ENCODE data around the gene APOL5. TPM values are rescaled to one million over a fixed set of nuclear protein-coding genes. Genes with fewer than 3 reads are reported as not detected.

APOL5 gene
- total RNA-seq, 1 donor from 2014 or later, result 1.6 TPM

DNA sequence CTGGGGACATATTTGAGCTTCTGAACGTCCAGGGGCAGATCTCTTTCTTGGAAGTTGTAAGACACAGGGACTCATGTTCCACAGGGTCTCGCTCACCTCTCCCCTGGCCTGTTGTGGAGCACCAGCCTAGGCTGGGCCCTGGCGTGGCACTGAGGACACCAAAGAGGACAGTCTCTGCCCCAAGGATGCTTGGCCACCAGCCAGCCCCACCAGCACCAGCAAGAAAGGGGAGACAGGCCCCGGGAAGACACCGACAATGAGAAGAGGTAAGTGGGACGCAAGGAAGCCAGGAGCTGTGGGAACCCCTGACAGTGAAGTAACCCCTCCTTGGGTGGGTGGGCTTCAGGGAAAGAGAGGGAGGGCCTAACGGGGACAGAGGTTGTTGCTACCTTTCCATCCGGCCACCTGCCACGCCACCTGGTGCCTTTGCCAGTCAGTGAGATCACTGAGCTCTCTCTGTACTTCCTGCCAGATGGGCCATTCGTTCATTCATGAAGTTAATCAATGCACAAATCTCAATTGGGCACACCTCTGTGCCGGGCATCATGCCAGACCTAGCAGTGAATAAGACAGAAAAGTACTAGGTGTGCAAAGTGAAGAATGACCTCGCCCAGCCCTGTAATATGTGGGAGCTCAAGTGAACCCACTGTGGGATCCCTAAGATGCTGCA lies 11.1 kb downstream of the APOL5 start:
- Histone ChIP-seq H3K36me3 (ENCODE audit: control insufficient read depth in 3 of 3, insufficient read depth in 3 of 3, low read length in 3 of 3) (no peaks in the 10 kb centered on the region), H3K27me3 (ENCODE audit: control insufficient read depth in 3 of 3, insufficient read depth in 3 of 3, low read length in 3 of 3) (no peaks in the 10 kb centered on the region), H3K4me1 (ENCODE audit: control insufficient read depth in 3 of 3, insufficient read depth in 3 of 3, low read length in 3 of 3) (peaks cover 0 to 14% (median 5%) of the 10 kb centered on the region in 3 donors), H3K9me3 (ENCODE audit: control insufficient read depth in 3 of 3, low read length in 3 of 3) (no peaks in the 10 kb centered on the region), H3K27ac (ENCODE audit: low read depth, low read length) (no peak overlapping the region), H3K4me3 (ENCODE audit: low read length in 3 of 3) (no peak overlapping the region), H3K9ac (ENCODE audit: low read depth in 1 of 3, low read length in 3 of 3) (no peak overlapping the region)

DNA sequence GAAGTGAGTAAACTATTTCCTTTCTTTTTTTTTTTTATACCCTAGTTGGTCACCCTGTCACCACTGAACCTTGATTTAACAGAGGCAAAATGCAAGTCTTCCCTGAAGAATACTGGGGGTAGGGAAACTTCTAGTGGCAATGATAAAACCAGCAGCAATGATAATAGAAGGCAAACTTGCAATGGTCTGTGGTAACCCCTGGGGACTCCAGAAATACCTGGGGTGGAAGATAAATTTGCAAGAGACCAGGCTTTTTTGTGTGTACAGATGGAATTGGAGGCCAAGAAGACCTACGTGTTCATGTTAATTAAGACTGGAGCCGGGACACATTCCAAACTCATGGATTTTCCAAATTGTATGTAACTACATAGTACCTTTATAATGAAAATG lies 11.6 kb downstream of the APOL5 start:
- H3K4me3 ChIP-seq (ENCODE audit: low read length in 3 of 3), result no peak overlapping the region
- no peak overlapping the region for H3K9ac ChIP-seq (ENCODE audit: low read depth in 1 of 3, low read length in 3 of 3)
- peaks cover 2 to 20% (median 5%) of the 10 kb centered on the region in 3 donors for H3K4me1 ChIP-seq (ENCODE audit: control insufficient read depth in 3 of 3, insufficient read depth in 3 of 3, low read length in 3 of 3)
- H3K36me3 ChIP-seq (ENCODE audit: control insufficient read depth in 3 of 3, insufficient read depth in 3 of 3, low read length in 3 of 3), result no peaks in the 10 kb centered on the region
- H3K9me3 ChIP-seq (ENCODE audit: control insufficient read depth in 3 of 3, low read length in 3 of 3), result no peaks in the 10 kb centered on the region
- H3K27ac ChIP-seq (ENCODE audit: low read depth, low read length), result no peak overlapping the region
- no peaks in the 10 kb centered on the region for H3K27me3 ChIP-seq (ENCODE audit: control insufficient read depth in 3 of 3, insufficient read depth in 3 of 3, low read length in 3 of 3)

DNA sequence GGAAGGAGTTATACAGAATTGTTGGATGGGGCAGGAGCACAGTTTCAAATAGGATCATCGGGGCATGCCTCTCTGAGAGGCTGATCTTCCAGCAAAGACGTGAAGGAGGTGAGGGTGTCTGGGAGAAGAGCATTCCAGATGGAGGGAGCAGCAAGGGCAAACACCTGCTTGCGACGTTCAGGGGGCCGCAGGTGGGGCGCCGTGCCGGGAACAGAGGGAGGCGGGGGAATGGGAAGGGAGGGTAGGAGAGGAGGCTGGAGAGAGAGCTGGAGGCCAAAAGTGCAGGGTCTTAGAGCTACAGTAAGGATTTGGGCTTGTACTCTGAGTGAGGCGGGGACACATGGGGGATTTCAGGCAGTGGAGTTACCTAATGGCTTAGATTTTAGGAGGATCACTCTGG lies 13.6 kb downstream of the APOL5 start:
- Histone ChIP-seq H3K4me1 (ENCODE audit: control insufficient read depth in 3 of 3, insufficient read depth in 3 of 3, low read length in 3 of 3) (peaks cover 3 to 21% (median 6%) of the 10 kb centered on the region in 3 donors), H3K36me3 (ENCODE audit: control insufficient read depth in 3 of 3, insufficient read depth in 3 of 3, low read length in 3 of 3) (no peaks in the 10 kb centered on the region), H3K27ac (ENCODE audit: low read depth, low read length) (no peak overlapping the region), H3K9ac (ENCODE audit: low read depth in 1 of 3, low read length in 3 of 3) (no peak overlapping the region), H3K27me3 (ENCODE audit: control insufficient read depth in 3 of 3, insufficient read depth in 3 of 3, low read length in 3 of 3) (no peaks in the 10 kb centered on the region), H3K4me3 (ENCODE audit: low read length in 3 of 3) (no peak overlapping the region), H3K9me3 (ENCODE audit: control insufficient read depth in 3 of 3, low read length in 3 of 3) (no peaks in the 10 kb centered on the region)

DNA sequence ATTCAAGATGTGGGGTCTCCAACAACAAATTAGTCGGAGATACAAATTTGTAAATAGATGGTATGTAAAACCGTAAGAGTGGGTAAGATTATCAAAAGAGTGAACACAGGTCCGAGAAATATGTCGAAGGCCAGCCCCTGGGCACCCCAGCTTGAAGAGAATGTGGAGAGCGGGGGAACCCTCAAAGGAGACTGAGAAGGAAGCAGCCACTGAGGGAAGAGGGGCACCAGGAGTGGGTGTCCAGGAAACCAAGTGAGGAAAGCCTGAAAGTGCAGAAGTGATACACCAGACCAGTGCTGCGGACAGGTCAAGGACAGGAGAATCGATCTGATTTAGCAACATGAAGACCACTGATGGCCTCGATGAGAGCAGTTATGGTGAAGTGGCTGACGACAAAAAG lies 14.4 kb downstream of the APOL5 start:
- Histone ChIP-seq H3K9ac (ENCODE audit: low read depth in 1 of 3, low read length in 3 of 3) (no peak overlapping the region), H3K4me3 (ENCODE audit: low read length in 3 of 3) (no peak overlapping the region), H3K27ac (ENCODE audit: low read depth, low read length) (no peak overlapping the region), H3K4me1 (ENCODE audit: control insufficient read depth in 3 of 3, insufficient read depth in 3 of 3, low read length in 3 of 3) (peaks cover 3 to 15% (median 6%) of the 10 kb centered on the region in 3 donors), H3K9me3 (ENCODE audit: control insufficient read depth in 3 of 3, low read length in 3 of 3) (no peaks in the 10 kb centered on the region), H3K27me3 (ENCODE audit: control insufficient read depth in 3 of 3, insufficient read depth in 3 of 3, low read length in 3 of 3) (no peaks in the 10 kb centered on the region), H3K36me3 (ENCODE audit: control insufficient read depth in 3 of 3, insufficient read depth in 3 of 3, low read length in 3 of 3) (peaks cover 0 to 5% (median 0%) of the 10 kb centered on the region in 3 donors)

DNA sequence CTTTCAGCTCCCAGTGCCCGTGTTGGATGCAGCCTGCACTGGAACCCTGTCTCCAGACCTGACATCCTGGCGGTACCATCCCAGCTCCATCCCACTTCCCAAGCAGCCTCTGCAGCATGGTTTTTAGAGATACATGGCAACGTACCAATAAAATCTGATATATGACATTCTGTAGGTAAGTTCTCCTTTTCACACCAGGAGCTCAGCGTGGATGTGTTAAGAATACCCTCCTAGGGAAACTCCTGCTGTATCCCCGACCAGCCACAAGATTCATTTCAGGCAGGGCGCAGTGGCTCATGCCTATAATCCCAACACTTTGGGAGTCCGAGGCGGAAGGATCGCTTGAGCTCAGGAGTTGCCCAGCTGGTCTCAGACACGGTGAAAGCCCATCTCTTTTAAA lies 15.4 kb downstream of the APOL5 start:
- H3K9ac ChIP-seq (ENCODE audit: low read depth in 1 of 3, low read length in 3 of 3), result no peak overlapping the region
- H3K27ac ChIP-seq (ENCODE audit: low read depth, low read length), result no peak overlapping the region
- H3K4me1 ChIP-seq (ENCODE audit: control insufficient read depth in 3 of 3, insufficient read depth in 3 of 3, low read length in 3 of 3), result peaks cover 3 to 11% (median 6%) of the 10 kb centered on the region in 3 donors
- no peak overlapping the region for H3K4me3 ChIP-seq (ENCODE audit: low read length in 3 of 3)
- H3K36me3 ChIP-seq (ENCODE audit: control insufficient read depth in 3 of 3, insufficient read depth in 3 of 3, low read length in 3 of 3), result peaks cover 0 to 8% (median 2%) of the 10 kb centered on the region in 3 donors
- H3K9me3 ChIP-seq (ENCODE audit: control insufficient read depth in 3 of 3, low read length in 3 of 3), result no peaks in the 10 kb centered on the region
- no peaks in the 10 kb centered on the region for H3K27me3 ChIP-seq (ENCODE audit: control insufficient read depth in 3 of 3, insufficient read depth in 3 of 3, low read length in 3 of 3)

DNA sequence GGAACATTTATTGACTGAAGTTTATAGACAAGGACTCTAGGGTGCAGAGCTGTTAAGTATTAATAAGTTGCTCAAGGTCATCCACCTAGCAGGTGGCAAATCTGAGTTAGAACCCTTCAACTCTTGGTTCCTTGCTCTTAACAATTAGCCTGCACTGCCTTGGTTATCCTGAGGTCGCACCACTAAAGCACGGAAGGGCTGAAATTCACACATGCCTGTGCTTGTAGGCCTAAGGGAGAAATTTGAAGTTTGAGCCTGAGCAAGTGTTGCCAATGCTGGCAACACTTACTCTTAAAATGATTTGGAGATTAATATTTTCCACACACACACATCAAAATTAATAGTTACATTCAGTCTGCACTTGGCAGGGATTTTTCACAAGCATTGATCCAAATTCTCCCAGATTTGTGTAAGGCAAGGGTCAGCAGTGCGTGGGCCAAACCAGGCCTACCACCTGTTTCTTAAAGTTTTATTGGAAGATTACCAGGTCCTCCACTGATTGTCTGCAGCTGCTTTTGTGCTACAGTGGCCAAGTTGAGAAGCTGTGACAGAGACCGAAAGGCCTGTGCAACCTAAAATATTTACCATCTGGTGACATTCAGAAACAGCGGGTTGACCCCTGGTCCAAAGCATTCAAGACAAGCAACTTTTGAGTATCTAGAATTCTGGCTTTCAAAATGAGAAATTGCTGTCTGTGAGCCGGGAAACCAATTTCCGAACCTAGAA lies 16.3 kb downstream of the APOL5 start:
- no peak overlapping the region for H3K4me3 ChIP-seq (ENCODE audit: low read length in 3 of 3)
- peaks cover 2 to 13% (median 4%) of the 10 kb centered on the region in 3 donors for H3K36me3 ChIP-seq (ENCODE audit: control insufficient read depth in 3 of 3, insufficient read depth in 3 of 3, low read length in 3 of 3)
- H3K4me1 ChIP-seq (ENCODE audit: control insufficient read depth in 3 of 3, insufficient read depth in 3 of 3, low read length in 3 of 3), result peaks cover 5 to 11% (median 6%) of the 10 kb centered on the region in 3 donors
- H3K9ac ChIP-seq (ENCODE audit: low read depth in 1 of 3, low read length in 3 of 3), result no peak overlapping the region
- H3K9me3 ChIP-seq (ENCODE audit: control insufficient read depth in 3 of 3, low read length in 3 of 3), result no peaks in the 10 kb centered on the region
- H3K27ac ChIP-seq (ENCODE audit: low read depth, low read length), result no peak overlapping the region
- no peaks in the 10 kb centered on the region for H3K27me3 ChIP-seq (ENCODE audit: control insufficient read depth in 3 of 3, insufficient read depth in 3 of 3, low read length in 3 of 3)

DNA sequence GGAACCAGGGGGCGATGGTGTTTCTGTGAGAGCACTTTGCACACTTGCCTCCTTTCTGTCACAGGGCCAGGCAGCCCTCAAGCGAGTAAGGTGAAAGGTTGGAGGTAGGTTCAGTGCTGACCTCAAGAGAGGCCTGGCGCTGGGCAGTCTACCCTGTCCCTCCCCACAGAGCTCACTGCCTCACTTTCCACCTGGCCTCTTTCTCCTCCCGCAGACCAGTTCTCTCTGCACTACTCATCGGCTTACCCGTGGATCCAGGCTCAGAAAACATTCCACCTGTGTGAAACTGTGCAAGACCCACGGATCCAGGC lies 16.8 kb downstream of the APOL5 start:
- Histone ChIP-seq H3K36me3 (ENCODE audit: control insufficient read depth in 3 of 3, insufficient read depth in 3 of 3, low read length in 3 of 3) (peaks cover 6 to 13% (median 6%) of the 10 kb centered on the region in 3 donors), H3K9ac (ENCODE audit: low read depth in 1 of 3, low read length in 3 of 3) (no peak overlapping the region), H3K4me3 (ENCODE audit: low read length in 3 of 3) (no peak overlapping the region), H3K4me1 (ENCODE audit: control insufficient read depth in 3 of 3, insufficient read depth in 3 of 3, low read length in 3 of 3) (peaks cover 8 to 11% (median 9%) of the 10 kb centered on the region in 3 donors), H3K27ac (ENCODE audit: low read depth, low read length) (no peak overlapping the region), H3K27me3 (ENCODE audit: control insufficient read depth in 3 of 3, insufficient read depth in 3 of 3, low read length in 3 of 3) (no peaks in the 10 kb centered on the region), H3K9me3 (ENCODE audit: control insufficient read depth in 3 of 3, low read length in 3 of 3) (no peaks in the 10 kb centered on the region)

DNA sequence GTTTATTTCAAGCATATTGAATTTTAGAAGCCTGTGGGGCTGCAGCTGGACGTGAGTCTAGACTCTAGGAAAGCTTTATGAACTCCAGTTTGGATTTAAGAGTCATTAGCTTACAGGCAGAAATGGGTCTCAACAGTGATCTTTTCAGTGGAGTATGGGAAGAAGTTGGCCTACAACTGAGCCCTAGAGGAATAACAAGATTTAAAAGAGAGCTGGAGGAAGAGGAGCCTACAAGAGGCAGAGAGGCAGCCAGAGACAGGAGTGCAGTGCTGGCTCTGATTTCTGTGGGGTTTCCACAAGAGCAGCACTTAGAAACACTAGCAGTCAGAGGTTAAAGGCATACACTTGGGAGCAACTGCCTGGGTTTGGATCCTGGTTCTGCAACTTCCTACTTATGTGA lies 17.9 kb downstream of the APOL5 start:
- Histone ChIP-seq H3K4me1 (ENCODE audit: control insufficient read depth in 3 of 3, insufficient read depth in 3 of 3, low read length in 3 of 3) (peaks cover 11 to 21% (median 17%) of the 10 kb centered on the region in 3 donors), H3K4me3 (ENCODE audit: low read length in 3 of 3) (no peak overlapping the region), H3K9ac (ENCODE audit: low read depth in 1 of 3, low read length in 3 of 3) (no peak overlapping the region), H3K36me3 (ENCODE audit: control insufficient read depth in 3 of 3, insufficient read depth in 3 of 3, low read length in 3 of 3) (peaks cover 6 to 13% (median 6%) of the 10 kb centered on the region in 3 donors), H3K27me3 (ENCODE audit: control insufficient read depth in 3 of 3, insufficient read depth in 3 of 3, low read length in 3 of 3) (no peaks in the 10 kb centered on the region), H3K9me3 (ENCODE audit: control insufficient read depth in 3 of 3, low read length in 3 of 3) (no peaks in the 10 kb centered on the region), H3K27ac (ENCODE audit: low read depth, low read length) (no peak overlapping the region)

DNA sequence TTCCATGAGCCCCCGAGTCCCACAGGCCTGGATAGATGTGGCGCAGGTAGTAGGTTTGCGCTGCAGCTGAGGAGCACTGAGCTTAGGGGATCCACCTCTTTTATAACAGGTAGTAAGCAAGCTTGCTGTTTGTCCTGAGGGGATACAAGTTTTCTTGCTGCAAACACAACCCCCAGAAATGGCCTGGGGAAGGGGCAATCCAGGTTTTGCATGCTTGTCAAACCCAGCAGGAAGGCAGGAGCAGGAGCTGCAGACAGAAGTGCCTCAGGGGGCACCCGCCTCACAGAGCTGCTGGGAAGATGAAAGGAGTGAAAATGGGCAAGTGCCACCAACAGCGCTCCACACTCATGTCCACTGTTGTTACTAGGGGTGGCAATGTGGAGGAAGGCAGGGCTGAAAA lies 18.5 kb downstream of the APOL5 start:
- Histone ChIP-seq H3K27me3 (ENCODE audit: control insufficient read depth in 3 of 3, insufficient read depth in 3 of 3, low read length in 3 of 3) (no peaks in the 10 kb centered on the region), H3K36me3 (ENCODE audit: control insufficient read depth in 3 of 3, insufficient read depth in 3 of 3, low read length in 3 of 3) (peaks cover 6 to 13% (median 8%) of the 10 kb centered on the region in 3 donors), H3K4me3 (ENCODE audit: low read length in 3 of 3) (no peak overlapping the region), H3K9ac (ENCODE audit: low read depth in 1 of 3, low read length in 3 of 3) (no peak overlapping the region), H3K27ac (ENCODE audit: low read depth, low read length) (no peak overlapping the region), H3K9me3 (ENCODE audit: control insufficient read depth in 3 of 3, low read length in 3 of 3) (no peaks in the 10 kb centered on the region), H3K4me1 (ENCODE audit: control insufficient read depth in 3 of 3, insufficient read depth in 3 of 3, low read length in 3 of 3) (peaks cover 14 to 27% (median 19%) of the 10 kb centered on the region in 3 donors)

DNA sequence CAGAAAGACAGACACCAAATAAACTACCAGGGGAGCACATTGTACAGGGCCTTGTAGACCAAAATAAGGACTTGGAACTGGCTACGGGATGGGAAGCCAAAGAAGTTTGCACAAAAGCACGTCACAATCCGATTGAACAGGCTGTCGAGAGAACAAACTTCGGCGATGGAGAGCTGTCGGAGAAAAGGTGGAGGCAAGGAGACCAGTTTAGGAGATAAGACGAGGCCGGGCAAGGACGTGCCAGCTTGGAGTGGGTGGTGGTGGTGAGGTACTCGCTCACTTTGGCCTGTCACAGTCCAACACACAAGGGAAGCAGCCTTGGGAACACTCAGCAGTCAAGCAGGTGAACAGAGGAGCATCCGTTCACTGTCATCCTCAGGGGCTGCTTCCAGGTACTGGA lies 19.0 kb downstream of the APOL5 start:
- H3K4me3 ChIP-seq (ENCODE audit: low read length in 3 of 3), result no peak overlapping the region
- peaks cover 16 to 29% (median 22%) of the 10 kb centered on the region in 3 donors for H3K4me1 ChIP-seq (ENCODE audit: control insufficient read depth in 3 of 3, insufficient read depth in 3 of 3, low read length in 3 of 3)
- no peaks in the 10 kb centered on the region for H3K9me3 ChIP-seq (ENCODE audit: control insufficient read depth in 3 of 3, low read length in 3 of 3)
- no peak overlapping the region for H3K27ac ChIP-seq (ENCODE audit: low read depth, low read length)
- H3K36me3 ChIP-seq (ENCODE audit: control insufficient read depth in 3 of 3, insufficient read depth in 3 of 3, low read length in 3 of 3), result peaks cover 6 to 13% (median 9%) of the 10 kb centered on the region in 3 donors
- H3K9ac ChIP-seq (ENCODE audit: low read depth in 1 of 3, low read length in 3 of 3), result no peak overlapping the region
- H3K27me3 ChIP-seq (ENCODE audit: control insufficient read depth in 3 of 3, insufficient read depth in 3 of 3, low read length in 3 of 3), result no peaks in the 10 kb centered on the region

Data from skeletal muscle tissue (tissue), 4 donors.